Osteoblast (primary cell): ENCODE data around the gene RNF144B. TPM values are rescaled to one million over a fixed set of nuclear protein-coding genes. Genes with fewer than 3 reads are reported as not detected.
A peak's percentile ranks its signal among the peaks of the same experiment; 100 is the strongest.

ENCODE experiments used
- DNase-seq: peaks from one replicate; pipeline ENCODE4 v3.0.0; 2011; ENCODE audit warnings: low spot score, mixed read lengths; ENCODE audit not compliant: insufficient read length; ENCODE audit errors: missing footprints
- H2AFZ ChIP-seq: 2 replicates; pipeline ENCODE4 v1.6.0; 2011; ENCODE audit warnings: mild to moderate bottlenecking, low read length
- H3K27ac ChIP-seq: 2 replicates; pipeline ENCODE4 v1.5.1; 2011; ENCODE audit warnings: mild to moderate bottlenecking, low read depth, low read length, moderate library complexity
- H3K27me3 ChIP-seq: 2 replicates; pipeline ENCODE4 v1.6.0; 2012; ENCODE audit warnings: mild to moderate bottlenecking, control low read depth, inconsistent platforms, low read length, moderate library complexity; ENCODE audit not compliant: insufficient read depth
- H3K36me3 ChIP-seq: 2 replicates; pipeline ENCODE4 v1.5.1; 2011; ENCODE audit warnings: mild to moderate bottlenecking, low read length, control low read depth, moderate library complexity; ENCODE audit not compliant: insufficient read depth
- H3K4me1 ChIP-seq: 2 replicates; pipeline ENCODE4 v1.5.1; 2011; ENCODE audit warnings: mild to moderate bottlenecking, low read length, control low read depth, moderate library complexity; ENCODE audit not compliant: insufficient read depth
- H3K4me2 ChIP-seq: 2 replicates; pipeline ENCODE4 v1.6.0; 2011; ENCODE audit warnings: mild to moderate bottlenecking, low read length; ENCODE audit not compliant: insufficient read depth
- H3K4me3 ChIP-seq: fragments of 200-600 bp; sonication (generic); 3 replicates; pipeline ENCODE4 v1.5.1; 2012; ENCODE audit warnings: mild to moderate bottlenecking, low read length, inconsistent platforms; ENCODE audit not compliant: insufficient read depth
- H3K79me2 ChIP-seq: 2 replicates; pipeline ENCODE4 v1.6.0; 2012; ENCODE audit warnings: mild to moderate bottlenecking, low read length, control low read depth, inconsistent platforms; ENCODE audit not compliant: insufficient read depth
- H3K9me3 ChIP-seq: 2 replicates; pipeline ENCODE4 v1.5.1; 2011; ENCODE audit warnings: low read depth, low read length, control low read depth
- H4K20me1 ChIP-seq: 2 replicates; pipeline ENCODE4 v1.6.0; 2012; ENCODE audit warnings: mild to moderate bottlenecking, low read length, control low read depth; ENCODE audit not compliant: insufficient read depth
- total RNA-seq: library from RNA; depleted of rRNA; stranded (reverse); fragments of >200 nt; gene quantifications from 2 replicates; pipeline ENCODE4 v1.2.3, GENCODE V29; 2012
- TF ChIP-seq, protein P1 (sequence below): IDR thresholded peaks from 2 replicates; pipeline ENCODE4 v1.5.1; 2011; ENCODE audit warnings: mild to moderate bottlenecking, low read depth, low read length, moderate library complexity; ENCODE audit errors: extremely low read depth

RNF144B gene
- total RNA-seq, 1 donor, result 5.8 TPM

DNA sequence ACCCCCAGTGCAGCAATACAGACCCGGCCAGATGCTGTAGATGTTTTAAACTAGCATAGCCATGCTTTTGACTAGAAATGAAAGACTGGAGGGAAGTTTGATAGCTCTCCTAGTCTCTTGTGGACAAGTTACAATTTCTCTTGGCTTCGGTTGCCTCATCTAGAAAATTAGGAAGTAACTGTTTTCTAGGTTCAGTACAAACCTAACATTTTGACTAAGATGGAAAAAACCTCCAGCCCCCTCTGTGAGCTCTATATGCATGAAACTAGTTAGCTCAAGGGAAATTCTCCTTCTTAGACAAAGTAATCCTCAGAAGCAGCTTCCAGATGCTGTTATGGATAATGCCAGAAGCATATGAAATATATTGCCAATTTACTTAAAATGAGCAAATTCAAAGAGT lies 86.6 kb downstream of the RNF144B start:
- Histone ChIP-seq H2AFZ (no peak overlapping the region), H3K9me3 (no peaks in the 10 kb centered on the region), H3K79me2 (no peaks in the 10 kb centered on the region), H3K27ac (no peak overlapping the region), H3K4me3 (no peak overlapping the region), H3K27me3 (no peaks in the 10 kb centered on the region), H4K20me1 (no peaks in the 10 kb centered on the region), H3K36me3 (no peaks in the 10 kb centered on the region), H3K4me1 (no peaks in the 10 kb centered on the region), H3K4me2 (no peak overlapping the region)
- TF ChIP-seq, protein P1, sequence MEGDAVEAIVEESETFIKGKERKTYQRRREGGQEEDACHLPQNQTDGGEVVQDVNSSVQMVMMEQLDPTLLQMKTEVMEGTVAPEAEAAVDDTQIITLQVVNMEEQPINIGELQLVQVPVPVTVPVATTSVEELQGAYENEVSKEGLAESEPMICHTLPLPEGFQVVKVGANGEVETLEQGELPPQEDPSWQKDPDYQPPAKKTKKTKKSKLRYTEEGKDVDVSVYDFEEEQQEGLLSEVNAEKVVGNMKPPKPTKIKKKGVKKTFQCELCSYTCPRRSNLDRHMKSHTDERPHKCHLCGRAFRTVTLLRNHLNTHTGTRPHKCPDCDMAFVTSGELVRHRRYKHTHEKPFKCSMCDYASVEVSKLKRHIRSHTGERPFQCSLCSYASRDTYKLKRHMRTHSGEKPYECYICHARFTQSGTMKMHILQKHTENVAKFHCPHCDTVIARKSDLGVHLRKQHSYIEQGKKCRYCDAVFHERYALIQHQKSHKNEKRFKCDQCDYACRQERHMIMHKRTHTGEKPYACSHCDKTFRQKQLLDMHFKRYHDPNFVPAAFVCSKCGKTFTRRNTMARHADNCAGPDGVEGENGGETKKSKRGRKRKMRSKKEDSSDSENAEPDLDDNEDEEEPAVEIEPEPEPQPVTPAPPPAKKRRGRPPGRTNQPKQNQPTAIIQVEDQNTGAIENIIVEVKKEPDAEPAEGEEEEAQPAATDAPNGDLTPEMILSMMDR, result no peak
- no peak for DNase-seq

DNA sequence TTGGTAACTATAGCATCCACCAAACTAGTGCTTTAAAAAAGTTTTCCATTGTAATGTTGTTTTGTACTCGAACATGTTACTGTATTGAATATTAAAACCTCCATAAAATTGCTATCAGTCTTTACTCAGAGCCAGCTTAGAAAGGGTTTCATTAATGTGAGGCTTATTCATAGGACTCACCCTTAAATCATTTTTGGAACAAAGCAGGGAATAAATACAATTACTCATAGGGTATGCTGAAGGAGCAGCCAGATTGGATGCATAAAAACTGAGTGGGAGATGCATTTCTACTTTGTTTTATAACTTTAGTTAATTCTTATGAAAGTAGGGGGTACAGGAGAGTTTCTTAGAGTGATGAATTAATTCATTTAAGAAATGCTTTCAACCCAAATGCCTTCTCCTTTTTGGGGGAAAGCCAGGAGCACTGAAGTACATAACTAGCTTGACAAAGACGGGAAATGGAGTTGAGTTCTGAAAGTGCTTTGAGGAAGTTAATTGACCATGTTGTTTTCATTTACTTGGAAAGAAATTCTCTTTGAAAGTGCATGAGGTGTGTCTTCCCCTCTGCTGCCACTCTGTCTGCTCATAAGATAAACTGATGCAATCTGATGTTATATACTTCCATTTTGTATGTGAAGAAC lies 90.3 kb downstream of the RNF144B start:
- H4K20me1 ChIP-seq, result no peaks in the 10 kb centered on the region
- TF ChIP-seq, protein P1, result no peak
- no peaks in the 10 kb centered on the region for H3K27me3 ChIP-seq
- H3K36me3 ChIP-seq, result no peaks in the 10 kb centered on the region
- H3K4me2 ChIP-seq, result no peak overlapping the region
- H3K79me2 ChIP-seq, result no peaks in the 10 kb centered on the region
- H3K4me1 ChIP-seq, result no peaks in the 10 kb centered on the region
- no peak overlapping the region for H3K27ac ChIP-seq
- no peak overlapping the region for H3K4me3 ChIP-seq
- peak; percentile 48 for DNase-seq
- no peaks in the 10 kb centered on the region for H3K9me3 ChIP-seq
- peak overlapping the region; percentile 13 for H2AFZ ChIP-seq

DNA sequence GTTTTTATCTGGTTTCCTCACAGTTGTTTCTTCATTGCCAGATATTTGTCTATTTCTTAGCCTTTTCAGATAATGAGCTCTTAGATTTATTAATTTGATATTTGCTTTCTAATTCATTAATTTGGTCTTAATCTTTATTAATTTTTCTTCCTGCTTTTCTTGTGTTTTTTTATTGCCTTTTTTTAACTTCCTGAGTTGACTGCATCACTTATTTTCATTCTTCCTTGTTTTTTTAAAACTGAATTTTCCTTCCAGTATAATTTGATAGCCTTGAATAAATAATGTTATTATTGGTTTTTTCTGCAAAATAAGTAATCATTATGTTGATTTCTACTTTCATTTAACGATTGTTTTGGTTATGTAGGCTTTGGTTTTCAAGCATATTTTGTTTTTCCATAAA lies 91.5 kb downstream of the RNF144B start:
- no peak for DNase-seq
- Histone ChIP-seq H2AFZ (no peak overlapping the region), H3K36me3 (no peaks in the 10 kb centered on the region), H3K9me3 (no peaks in the 10 kb centered on the region), H3K27me3 (no peaks in the 10 kb centered on the region), H3K4me3 (no peak overlapping the region), H4K20me1 (no peaks in the 10 kb centered on the region), H3K4me2 (no peak overlapping the region), H3K27ac (no peak overlapping the region), H3K79me2 (no peaks in the 10 kb centered on the region), H3K4me1 (no peaks in the 10 kb centered on the region)
- TF ChIP-seq, protein P1, result no peak

DNA sequence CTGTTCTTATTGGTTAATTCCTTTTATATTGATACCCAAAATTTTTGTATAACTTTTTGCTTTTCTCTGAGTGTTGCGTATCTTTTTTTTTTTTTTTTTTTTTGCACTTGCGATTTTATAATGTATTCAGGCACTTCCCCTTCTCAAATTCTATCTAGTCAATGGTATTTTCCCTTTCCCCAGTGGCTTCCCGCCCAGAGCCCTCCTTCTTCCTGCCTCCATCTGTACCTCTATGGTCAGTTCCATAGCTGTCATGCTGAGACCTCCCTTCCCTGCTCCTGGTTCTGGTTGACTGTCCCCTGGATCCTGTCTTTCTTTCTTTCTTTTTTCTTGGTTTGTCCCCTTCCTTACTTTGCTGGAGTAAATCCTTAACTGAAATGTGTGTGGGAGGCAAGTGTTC lies 94.7 kb downstream of the RNF144B start:
- Histone ChIP-seq H3K4me3 (no peak overlapping the region), H3K4me1 (no peaks in the 10 kb centered on the region), H2AFZ (no peak overlapping the region), H3K4me2 (no peak overlapping the region), H3K36me3 (no peaks in the 10 kb centered on the region), H3K27ac (no peak overlapping the region), H3K27me3 (no peaks in the 10 kb centered on the region), H4K20me1 (no peaks in the 10 kb centered on the region), H3K9me3 (no peaks in the 10 kb centered on the region), H3K79me2 (no peaks in the 10 kb centered on the region)
- DNase-seq, result no peak
- TF ChIP-seq, protein P1, result no peak
